GM19351 (cell line): ENCODE data around the gene NEUROD2.

Source experiments
- ATAC-seq: cut with Tn5 transposase; IDR thresholded peaks from one replicate; pipeline ENCODE4 v1.9.1; 2021; ENCODE audit warnings: mild to moderate bottlenecking, moderate library complexity; ENCODE audit not compliant: unreplicated experiment

The NEUROD2 gene

DNA sequence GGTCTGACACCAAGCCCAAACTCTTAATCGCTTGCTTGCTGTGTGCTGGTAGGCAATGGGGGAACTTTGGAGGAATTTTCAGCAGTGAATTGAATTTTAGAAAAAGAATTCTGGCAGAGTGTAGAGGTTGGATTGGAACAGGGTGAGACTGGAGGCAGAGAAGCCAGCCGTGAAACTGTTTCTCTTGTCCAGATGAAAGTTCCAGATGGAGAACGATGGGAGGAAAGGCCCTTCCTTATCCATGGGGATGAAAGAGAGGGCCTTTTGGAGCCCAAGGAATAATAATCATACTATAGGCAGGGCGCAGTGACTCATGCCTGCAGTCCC lies 26.0 kb downstream of the NEUROD2 start:
- no peak for ATAC-seq

DNA sequence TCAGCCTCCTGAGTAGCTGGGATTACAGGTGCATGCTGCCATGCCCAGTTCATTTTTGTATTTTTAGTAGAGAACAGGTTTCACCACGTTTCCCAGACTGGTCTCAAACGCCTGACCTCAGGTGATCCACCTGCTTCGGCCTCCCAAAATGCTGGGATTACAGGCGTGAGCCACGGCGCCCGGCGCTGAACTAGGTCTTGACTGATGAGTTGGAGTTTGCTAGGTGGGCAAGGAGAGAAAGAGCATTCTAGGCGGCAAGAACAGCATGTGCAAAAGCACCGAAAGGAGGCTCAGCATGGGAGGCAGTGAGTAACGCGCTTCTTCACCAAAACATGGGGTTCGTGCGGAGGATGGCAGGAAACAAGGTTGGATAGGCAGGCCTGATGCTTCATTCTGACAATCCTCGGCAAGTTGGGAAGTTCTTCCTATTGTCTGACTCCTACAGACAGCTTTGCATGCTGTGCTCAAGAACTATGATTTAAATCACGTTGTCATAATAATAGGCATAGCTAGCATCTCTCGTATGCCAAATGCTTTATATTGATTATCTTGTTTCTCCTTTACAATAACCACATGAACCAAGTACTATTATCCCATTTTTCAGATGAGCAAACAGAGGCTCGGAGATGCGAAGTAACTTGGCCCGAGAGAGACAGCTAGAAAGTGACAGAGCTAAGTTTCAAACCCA lies 26.5 kb downstream of the NEUROD2 start:
- no peak for ATAC-seq

DNA sequence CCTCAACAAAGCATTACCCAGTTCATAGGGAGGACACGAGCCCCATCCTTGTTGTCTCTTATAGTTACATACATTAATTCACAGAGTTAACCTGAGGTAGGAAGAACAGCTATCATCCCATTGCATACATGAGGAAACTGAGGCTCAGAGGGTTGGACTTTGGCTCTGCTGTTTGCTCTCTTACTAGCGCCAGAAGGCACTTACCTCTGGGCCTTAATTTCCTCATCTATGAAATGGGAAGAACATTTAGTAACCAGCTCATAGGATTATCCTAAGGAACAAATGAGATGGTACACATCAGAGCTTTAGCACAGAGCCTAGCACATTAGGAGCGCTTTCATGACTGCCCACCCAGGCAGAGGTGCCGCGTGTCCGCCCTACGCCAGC lies 27.6 kb downstream of the NEUROD2 start:
- ATAC-seq, result no peak

DNA sequence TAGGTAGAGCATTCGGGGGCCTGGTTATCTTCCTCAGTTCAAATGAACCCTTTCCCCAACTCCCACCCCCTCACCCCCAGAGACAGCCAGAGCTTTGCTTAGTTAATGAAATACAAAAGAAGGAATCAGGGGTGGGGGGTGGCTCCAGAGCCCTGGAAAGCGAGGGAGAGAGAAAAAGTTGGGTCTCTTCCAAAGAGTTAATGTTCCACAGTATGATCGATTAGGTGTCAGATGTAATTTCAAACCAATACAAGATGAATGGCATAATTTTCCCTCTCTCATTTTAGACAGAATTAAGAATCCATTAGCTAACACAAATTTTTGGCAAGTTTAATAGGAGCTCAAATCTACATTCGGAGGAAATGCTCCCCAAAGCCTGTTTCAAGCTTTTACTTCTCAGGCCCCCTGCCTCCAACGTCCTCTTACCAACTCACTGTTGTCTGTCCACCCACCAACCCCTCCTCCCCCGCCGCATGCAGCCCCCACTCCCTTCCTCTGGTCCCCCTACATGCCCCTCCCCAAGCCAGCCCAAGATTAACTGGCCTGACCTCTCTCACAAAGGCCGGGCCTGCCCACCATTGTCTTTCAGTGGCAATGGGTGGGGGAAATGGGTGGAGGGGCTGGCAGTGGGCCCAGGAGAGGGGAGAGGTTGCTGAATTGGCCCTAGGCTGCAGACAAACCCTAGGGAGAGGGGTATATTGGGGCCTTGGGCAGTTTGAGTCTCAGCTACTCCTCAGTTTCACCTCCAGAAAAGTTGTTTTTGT lies 28.2 kb downstream of the NEUROD2 start:
- no peak for ATAC-seq

DNA sequence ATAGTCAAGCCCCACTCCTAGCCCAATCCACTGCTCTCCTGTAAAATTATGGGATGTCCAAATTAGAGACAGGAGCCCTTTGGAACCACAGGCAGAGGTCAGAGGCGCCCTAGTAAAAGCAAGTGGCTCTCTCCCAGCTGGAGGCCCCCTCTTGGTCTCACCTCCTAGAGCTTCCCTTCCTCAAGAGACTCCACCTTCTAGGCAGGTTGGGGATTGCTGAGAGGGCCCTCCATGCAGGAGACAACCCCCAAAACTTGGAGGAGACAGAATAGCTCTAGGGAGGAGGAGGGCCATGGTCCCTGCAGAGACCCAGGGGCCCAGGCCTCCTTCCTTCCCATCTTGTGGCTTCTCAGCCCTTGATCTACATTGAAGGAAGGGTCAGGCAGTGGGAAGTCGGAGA lies 29.4 kb downstream of the NEUROD2 start:
- no peak for ATAC-seq

DNA sequence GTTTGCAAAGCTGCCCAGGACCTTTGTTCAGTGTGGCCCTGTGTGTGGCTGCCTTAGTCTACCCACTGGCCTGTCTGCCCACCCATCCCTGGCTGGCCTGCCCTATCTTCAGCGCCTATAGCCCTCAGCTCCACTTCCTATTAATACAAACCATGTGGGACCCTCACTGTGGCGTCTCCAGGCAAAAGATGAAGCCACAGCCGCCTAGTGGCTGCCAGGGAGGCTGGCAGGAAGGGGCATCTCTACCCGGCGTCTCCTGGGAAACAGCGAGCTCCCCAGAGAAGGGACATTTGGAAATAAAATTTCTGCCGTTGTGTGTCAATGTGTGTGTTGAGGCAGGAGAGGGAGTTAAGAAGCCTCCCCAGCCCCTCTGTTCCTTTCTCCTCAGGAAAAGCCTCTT lies 31.5 kb downstream of the NEUROD2 start:
- ATAC-seq, result no peak

DNA sequence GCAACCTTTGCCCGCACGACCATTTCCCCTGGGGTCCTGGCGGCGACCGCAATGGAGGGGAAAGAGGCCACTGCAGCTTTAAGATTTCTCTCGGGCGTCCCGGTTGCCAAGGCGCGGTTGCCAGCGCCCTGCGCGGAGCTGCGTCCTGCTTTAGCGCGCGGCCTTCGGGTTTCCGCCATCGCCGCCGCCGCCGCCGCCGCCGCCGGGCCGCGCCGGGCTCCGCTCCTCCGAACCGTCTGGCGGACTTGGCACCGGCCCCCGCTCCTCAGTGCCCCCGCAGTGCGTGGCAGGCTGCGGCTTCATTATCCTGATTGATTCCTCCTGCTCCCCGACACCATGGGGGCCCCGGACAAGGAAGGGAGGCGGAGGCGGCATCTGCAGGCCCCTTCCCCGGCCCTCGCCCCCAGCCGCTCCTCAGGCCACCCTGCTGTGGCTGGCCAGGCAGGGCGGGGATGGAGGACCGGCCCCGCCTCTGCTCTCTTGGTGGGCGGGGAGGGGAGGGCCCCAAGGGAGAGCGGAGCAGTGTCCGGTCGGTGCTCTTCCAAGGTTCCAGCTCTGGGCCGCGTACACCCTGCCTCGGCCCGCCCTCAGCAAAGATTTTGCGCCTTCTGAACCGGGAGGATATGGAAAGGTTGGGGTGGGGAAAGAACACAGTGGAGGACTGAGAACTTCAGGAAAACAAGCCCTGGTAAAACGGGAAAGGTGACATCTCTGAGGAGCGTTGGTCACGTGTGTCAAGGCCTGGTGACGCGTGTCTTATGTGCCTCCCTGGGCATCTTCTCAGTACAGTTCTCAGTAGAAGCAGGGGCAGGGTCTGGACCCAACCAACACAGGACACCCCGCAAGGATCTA lies 34.0 kb downstream of the NEUROD2 start:
- ATAC-seq, result no peak

DNA sequence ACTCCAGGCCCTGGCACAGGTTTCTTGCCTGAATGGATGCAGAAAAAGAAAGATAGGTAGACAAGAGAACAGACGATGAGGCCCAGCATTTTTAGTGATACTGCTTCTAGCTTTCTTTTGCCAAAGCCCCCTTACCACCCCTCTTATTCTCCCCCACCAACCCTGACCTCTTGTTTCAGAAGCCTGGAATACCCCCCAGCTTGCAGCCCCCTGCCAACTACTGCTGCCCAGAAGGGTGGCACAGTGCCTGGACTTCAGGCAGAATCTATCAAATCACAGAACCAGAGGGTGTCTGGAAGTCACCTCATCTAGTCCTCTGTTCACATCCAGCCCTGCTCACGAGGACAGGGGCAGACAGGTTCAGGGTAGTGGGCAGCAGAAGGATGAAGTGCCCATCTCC lies 35.6 kb downstream of the NEUROD2 start:
- ATAC-seq, result no peak

DNA sequence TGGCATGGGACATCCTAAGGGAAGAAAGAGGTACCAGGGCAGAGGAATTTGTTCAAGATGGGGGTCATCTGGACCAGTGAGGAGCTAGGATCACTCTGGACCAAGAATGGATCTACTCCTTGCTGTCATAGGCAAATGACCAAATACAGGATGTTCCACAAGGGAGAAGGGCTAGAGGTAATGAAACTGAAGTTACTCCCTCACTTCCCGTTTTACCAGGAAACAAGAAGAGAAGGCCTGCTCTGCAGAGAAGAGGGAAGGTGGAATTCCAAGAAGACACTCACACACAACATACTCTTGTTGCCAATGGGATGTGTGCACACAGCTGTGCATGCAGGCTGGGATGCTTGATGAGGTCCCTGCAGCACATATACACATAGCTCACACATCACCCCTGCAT lies 38.6 kb downstream of the NEUROD2 start:
- no peak for ATAC-seq

DNA sequence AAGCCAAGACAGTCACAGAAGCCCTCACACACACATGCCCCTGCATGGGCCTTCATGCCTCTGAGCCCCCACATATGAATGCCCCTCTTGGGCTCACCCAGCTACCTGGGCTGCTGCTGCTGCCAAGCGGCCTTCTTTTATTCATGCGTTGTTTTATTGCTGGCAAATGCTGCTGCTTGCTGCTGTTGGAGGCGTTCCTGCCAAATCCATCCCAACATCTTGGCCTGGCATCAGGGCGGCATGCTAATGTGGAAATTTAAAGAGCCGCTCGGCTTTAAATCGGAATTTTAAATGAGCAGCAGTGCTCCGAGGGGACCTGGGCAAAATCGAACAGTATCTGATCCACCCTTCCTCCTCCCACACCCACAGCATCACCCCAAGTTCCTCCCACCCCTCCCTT lies 39.0 kb downstream of the NEUROD2 start:
- no peak for ATAC-seq

DNA sequence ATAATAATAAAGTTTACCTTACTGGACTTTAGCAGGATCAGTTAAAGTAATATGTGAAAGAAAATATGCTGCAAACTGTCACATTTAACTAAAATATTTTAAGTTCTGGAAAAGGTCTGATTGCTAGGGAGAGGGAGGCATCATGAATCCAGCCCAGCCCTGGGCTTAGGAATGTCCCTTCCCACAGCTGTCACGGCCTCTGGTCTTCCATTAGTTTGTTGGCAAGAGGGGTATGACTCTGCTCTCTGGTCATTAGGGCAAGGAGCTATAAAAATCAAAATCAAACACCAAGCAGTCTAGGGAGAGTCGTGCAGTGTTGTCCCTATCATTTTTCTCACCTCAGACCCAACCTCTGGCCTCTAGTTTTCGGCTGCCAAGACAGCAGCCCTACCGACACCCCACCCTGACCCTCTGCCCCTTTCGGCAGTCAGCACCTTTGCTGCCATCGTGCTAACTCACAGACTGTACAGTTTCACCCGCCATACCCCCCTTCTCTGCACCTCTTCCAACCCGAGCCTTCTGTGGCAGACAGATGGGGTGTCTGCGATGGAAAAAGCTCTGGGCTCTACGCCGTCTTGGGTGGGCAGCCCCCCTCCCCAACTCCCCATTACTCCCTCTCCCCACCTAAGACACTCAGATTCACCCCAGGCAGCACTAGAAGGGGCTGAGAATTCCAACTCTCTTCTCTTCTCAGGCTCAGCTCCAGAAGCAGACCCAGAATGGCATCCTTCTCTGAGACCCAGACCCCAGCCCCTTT lies 41.4 kb downstream of the NEUROD2 start:
- no peak for ATAC-seq

DNA sequence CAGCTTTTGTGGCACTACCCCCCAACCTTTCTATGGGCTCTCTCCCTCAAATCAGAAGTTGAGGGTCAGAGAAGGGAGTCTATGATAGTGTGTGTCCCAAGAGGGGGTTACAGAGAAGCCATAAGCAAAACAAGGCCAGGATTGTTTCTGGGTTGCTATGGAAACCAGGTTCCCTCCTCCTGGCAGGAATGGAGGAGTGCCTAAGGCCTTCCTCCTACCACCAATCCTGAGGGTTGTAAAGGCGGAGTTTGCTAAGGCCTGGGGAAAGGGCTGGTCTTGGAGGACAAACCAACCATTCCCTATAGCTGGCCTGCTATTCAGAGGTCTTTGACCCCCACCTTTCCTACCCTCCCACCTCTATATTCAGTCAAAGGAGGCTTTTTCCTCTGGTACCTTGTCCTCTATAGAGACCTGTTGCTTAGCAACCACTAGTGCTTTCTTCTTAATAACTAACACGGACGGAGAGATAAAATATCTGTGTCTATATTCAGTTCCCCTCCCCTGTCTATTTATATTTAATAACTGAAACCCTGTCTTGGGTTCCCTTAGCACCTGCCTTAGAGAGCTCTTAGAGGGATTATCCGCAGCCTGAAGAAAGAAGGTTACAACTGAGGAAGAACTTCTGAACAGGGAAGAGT lies 43.4 kb downstream of the NEUROD2 start:
- ATAC-seq, result no peak

DNA sequence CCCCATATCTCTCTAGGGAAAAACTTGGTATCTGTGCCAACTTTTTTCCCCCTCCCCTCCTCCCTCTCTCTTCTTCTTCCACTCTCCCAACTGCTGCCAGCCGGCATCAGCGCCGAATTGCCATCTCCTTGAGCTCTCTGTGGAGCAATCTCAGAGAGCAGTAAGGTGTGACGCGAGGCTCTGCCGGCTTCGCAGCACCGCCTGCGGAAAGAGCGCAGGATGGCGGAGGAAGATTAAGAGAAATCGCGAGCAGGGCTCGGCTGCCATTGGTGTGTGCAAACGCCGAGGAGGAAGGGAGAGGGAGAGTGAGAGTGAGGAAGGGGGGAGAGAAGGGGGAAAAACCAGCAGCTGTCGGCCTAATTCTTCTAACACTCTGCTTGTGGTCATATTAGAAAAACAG lies 44.2 kb downstream of the NEUROD2 start:
- no peak for ATAC-seq

DNA sequence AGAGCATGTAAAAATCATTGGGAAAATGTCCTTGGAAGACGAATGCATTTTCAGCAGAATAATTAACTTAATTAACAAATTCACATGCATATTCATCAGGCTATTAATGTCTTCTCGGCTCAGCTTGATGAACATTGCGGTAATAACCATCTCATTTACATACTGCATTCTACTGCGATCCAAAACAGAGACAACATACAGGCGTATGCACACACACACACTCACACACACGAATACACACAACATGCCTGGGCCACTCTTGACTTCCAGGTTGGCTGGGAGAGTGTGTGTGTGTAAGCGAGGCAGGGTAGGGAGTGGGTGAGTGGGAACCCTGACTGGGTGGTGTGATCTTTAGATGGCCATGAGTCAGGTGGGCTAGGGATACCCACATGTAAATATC lies 44.7 kb downstream of the NEUROD2 start:
- no peak for ATAC-seq

DNA sequence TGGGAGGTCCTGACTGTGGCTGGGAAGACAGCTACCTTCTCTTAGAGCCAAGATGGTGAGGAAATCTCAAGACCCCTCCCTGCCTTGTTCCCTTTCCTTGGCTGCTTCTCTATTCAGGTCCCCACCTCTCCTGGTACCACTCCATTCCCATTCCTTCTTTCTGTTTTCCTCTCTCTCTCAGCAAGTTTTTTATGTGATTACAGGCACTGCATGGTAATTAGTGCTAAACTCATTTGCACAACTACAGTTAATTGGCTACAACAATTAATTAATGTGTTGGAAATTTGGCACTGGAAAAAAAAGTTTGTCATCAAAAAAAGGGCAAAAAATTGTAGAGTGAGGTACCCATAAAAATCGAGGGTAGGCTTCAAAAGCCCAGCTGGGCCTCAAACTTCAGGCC lies 45.3 kb downstream of the NEUROD2 start:
- no peak for ATAC-seq

DNA sequence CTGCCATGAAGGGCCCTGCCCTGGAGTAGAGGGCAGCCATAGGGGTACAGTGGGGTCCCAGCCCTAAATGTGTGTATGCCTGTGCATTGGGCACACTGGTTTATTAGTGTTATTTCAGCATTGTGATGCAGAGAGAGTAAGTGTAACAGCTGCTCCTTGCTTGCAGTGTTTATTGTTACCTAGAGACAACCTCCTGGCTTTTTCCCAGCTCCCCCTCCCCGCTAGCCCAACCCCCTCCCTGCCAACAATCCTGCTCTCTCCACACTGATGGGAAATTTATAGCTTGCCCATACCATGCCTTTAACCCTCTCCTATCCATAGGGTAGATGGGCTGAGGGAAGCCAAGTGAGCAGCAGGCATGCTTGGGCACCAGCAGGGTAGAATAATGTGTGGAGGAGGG lies 51.3 kb downstream of the NEUROD2 start:
- ATAC-seq, result no peak

DNA sequence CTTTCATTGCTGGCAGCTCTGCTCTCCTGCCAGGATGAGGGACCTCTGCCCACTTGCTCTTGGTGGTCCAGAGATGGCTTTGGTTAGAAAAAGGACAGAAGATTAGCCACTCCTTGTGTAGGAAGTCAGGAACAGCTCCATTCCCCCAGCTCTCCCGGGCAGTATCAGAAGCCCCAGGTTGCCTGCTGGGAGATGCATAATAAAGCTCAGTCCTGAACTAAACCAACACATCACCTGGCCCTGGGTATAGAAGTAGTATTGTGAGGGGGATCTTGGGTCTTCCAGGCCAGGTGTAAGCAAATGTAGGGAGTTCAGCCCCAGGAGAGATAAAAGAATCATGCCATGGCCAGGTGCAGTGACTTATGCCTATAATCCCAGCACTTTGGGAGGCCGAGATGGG lies 52.4 kb downstream of the NEUROD2 start:
- no peak for ATAC-seq
